HG03045 (cell line): Measurements from ENCODE around the gene CACNA2D4.
"Not testable (repeated sequence)": the region's sequence is repeated elsewhere in the genome, so short reads cannot be mapped to it uniquely, and the experiment has no call there.

Experiments
- ATAC-seq: cut with Tn5 transposase; IDR thresholded peaks from one replicate; pipeline ENCODE4 v1.9.1; 2021; ENCODE audit warnings: mild to moderate bottlenecking, moderate library complexity; ENCODE audit not compliant: unreplicated experiment

CACNA2D4 gene

GRCh38 chr12:1820896-1821291, 97.6 kb downstream of the CACNA2D4 start:
- no peak for ATAC-seq

GRCh38 chr12:1820191-1820895, 98.1 kb downstream of the CACNA2D4 start, which contains the start of gene LRTM2:
Gene LRTM2 (plus strand): TSS chr12:1820565. CDS start chr12:1828149, 7,584 bp downstream.
- ATAC-seq, result no peak

- ATAC-seq, result no peak
These were observed 98.9 kb downstream of the CACNA2D4 start for GRCh38 chr12:1819571-1819970.

- no peak for ATAC-seq
These were observed 99.4 kb downstream of the CACNA2D4 start for GRCh38 chr12:1819050-1819449.

GRCh38 chr12:1817928-1818327, 100.5 kb downstream of the CACNA2D4 start:
- ATAC-seq, result not testable (repeated sequence)

- no peak for ATAC-seq
These were observed 101.6 kb downstream of the CACNA2D4 start for GRCh38 chr12:1816730-1817348.

- ATAC-seq, result no peak
These were observed 102.4 kb downstream of the CACNA2D4 start for GRCh38 chr12:1815814-1816729.

GRCh38 chr12:1815108-1815507, 103.3 kb downstream of the CACNA2D4 start:
- ATAC-seq, result no peak

GRCh38 chr12:1814266-1814665, 104.2 kb downstream of the CACNA2D4 start:
- no peak for ATAC-seq

- no peak for ATAC-seq
These were observed 105.7 kb downstream of the CACNA2D4 start for GRCh38 chr12:1812650-1813302.

- ATAC-seq, result no peak
These were observed 106.5 kb downstream of the CACNA2D4 start for GRCh38 chr12:1811948-1812291.

- ATAC-seq, result no peak
These were observed 107.0 kb downstream of the CACNA2D4 start for GRCh38 chr12:1811281-1811947.

GRCh38 chr12:1810931-1811280, 107.5 kb downstream of the CACNA2D4 start:
- no peak for ATAC-seq

- no peak for ATAC-seq
These were observed 108.1 kb downstream of the CACNA2D4 start for GRCh38 chr12:1810201-1810930.

- no peak for ATAC-seq
These were observed 108.8 kb downstream of the CACNA2D4 start for GRCh38 chr12:1809591-1810190.

GRCh38 chr12:1808798-1809480, 109.5 kb downstream of the CACNA2D4 start:
- ATAC-seq, result no peak

- ATAC-seq, result no peak
These were observed 110.2 kb downstream of the CACNA2D4 start for GRCh38 chr12:1808036-1808797.
